HepG2 (cell line): Measurements from ENCODE around the gene SHISA6. TPM values are rescaled to one million over a fixed set of nuclear protein-coding genes. Genes with fewer than 3 reads are reported as not detected.

Experiments used
- ATAC-seq: fragments of 200-7000 bp; cut with Tn5 transposase; 3 replicates; pipeline ENCODE4 v1.9.1; 2020; ENCODE audit warnings: mild to moderate bottlenecking, moderate library complexity
- BruUV-seq: library from RNA; stranded (reverse); fragments of 400-500 nt; replicated peaks from 2 replicates; lab custom pipeline; 2021; lab: Mats Ljungman, UMichigan
- CTCF ChIA-PET: fragments of 300-600 bp; formaldehyde crosslinking; extraction: SDS; loops from one replicate; lab custom pipeline; 2021; ENCODE audit warnings: low total read pairs, inconsistent platforms, low intra/inter-chr PET ratio; lab: Yijun Ruan, JAX
- POLR2A ChIA-PET: fragments of 350-600 bp; sonication (Branson Sonifier 250); formaldehyde crosslinking; loops from one replicate; lab custom pipeline; 2020; ENCODE audit warnings: antibody characterized with exemption, inconsistent platforms; lab: Yijun Ruan, JAX
- DNase-seq: peaks from one replicate; pipeline ENCODE4 v3.0.0-alpha.2; 2015; ENCODE audit warnings: low spot score
- FAIRE-seq: peaks from 3 replicates; lab custom pipeline; 2011; peaks lifted over from hg19 to GRCh38; lab: Jason Lieb, UNC
- H2AFZ ChIP-seq: one replicate; pipeline ENCODE4 v1.6.1; 2011; ENCODE audit warnings: low read length, inconsistent platforms
- H3K27ac ChIP-seq: fragments of 300-600 bp; 3 replicates; pipeline ENCODE4 v1.8.0; 2011; ENCODE audit warnings: mixed run types, mild to moderate bottlenecking, mixed read lengths, low read length, inconsistent platforms; ENCODE audit not compliant: insufficient read depth; ENCODE audit errors: extremely low read length
- H3K27me3 ChIP-seq, 2 experiments: fragments of 200-600 bp in 1 of 2; 2 replicates in 1 of 2; 3 replicates in 1 of 2; pipeline versions ENCODE4 v1.6.0 to v1.8.0; 2011; ENCODE audit warnings: low read length in 2 of 2, mild to moderate bottlenecking in 2 of 2, moderate library complexity in 2 of 2, inconsistent platforms in 1 of 2; ENCODE audit not compliant: insufficient read depth in 2 of 2, control insufficient read depth in 1 of 2
- H3K36me3 ChIP-seq, 2 experiments: fragments of 200-600 bp in 1 of 2; replicated peaks in 1 of 2; 2 replicates in 1 of 2; 3 replicates in 1 of 2; pipeline versions ENCODE4 v1.5.1 to v1.8.0; 2011; ENCODE audit warnings: low read length in 2 of 2, inconsistent platforms in 1 of 2; ENCODE audit not compliant: insufficient read depth in 2 of 2, control insufficient read depth in 1 of 2
- H3K4me1 ChIP-seq: 2 replicates; pipeline ENCODE4 v1.5.1; 2012; ENCODE audit warnings: low read length, inconsistent platforms; ENCODE audit not compliant: insufficient read depth
- H3K4me2 ChIP-seq: 2 replicates; pipeline ENCODE4 v1.6.0; 2011; ENCODE audit warnings: low read depth, low read length, inconsistent platforms
- H3K4me3 ChIP-seq, 3 experiments: fragments of 200-600 bp in 1 of 3; sonication (generic), shearing (Covaris generic) in 1 of 3; replicated peaks in 1 of 3; 2 replicates each; pipeline ENCODE4 v1.5.1; 2011 to 2016; ENCODE audit warnings: low read length in 3 of 3, inconsistent platforms in 2 of 3, low read depth in 2 of 3, mild to moderate bottlenecking in 2 of 3, control low read depth in 1 of 3, mixed read lengths in 1 of 3; ENCODE audit not compliant: insufficient read depth in 1 of 3
- H3K79me2 ChIP-seq: one replicate; pipeline ENCODE4 v1.6.1; 2011; ENCODE audit warnings: low read length, inconsistent platforms; ENCODE audit not compliant: insufficient read depth
- H3K9ac ChIP-seq: 2 replicates; pipeline ENCODE4 v1.6.0; 2011; ENCODE audit warnings: mild to moderate bottlenecking, low read depth, low read length, inconsistent platforms; ENCODE audit not compliant: insufficient read depth
- H3K9me3 ChIP-seq: 2 replicates; pipeline ENCODE4 v1.5.1; 2012; ENCODE audit warnings: mild to moderate bottlenecking, low read length
- H4K20me1 ChIP-seq: 2 replicates; pipeline ENCODE4 v1.6.0; 2011; ENCODE audit warnings: inconsistent platforms, mild to moderate bottlenecking, low read length, moderate library complexity; ENCODE audit not compliant: insufficient read depth
- AKAP8 ChIP-seq: sonication (generic); formaldehyde crosslinking; IDR thresholded peaks from 2 replicates; pipeline ENCODE4 v1.5.1; 2020; ENCODE audit warnings: mild to moderate bottlenecking, missing genetic modification reagents
- ARNT ChIP-seq: fragments of 450-650 bp; IDR thresholded peaks from 2 replicates; pipeline ENCODE4 v1.6.1; 2017
- ATF5 ChIP-seq: sonication (generic); formaldehyde crosslinking; IDR thresholded peaks from 2 replicates; pipeline ENCODE4 v1.4.0; 2020; ENCODE audit warnings: mild to moderate bottlenecking, low read depth, missing genetic modification reagents
- CBX1 ChIP-seq: IDR thresholded peaks from one replicate; pipeline ENCODE4 v1.6.1; 2016; ENCODE audit warnings: antibody characterized with exemption, low read depth
- ELF1 ChIP-seq: sonication (generic); formaldehyde crosslinking; IDR thresholded peaks from 2 replicates; pipeline ENCODE4 v1.4.0; 2020; ENCODE audit warnings: missing genetic modification reagents
- GLMP ChIP-seq: sonication (generic); formaldehyde crosslinking; IDR thresholded peaks from 2 replicates; pipeline ENCODE4 v1.9.0; 2021; ENCODE audit warnings: missing genetic modification reagents, mild to moderate bottlenecking, borderline replicate concordance
- GTF2F1 ChIP-seq: fragments of 150-350 bp; IDR thresholded peaks from 2 replicates; pipeline ENCODE4 v1.6.1; 2014; ENCODE audit warnings: low read length
- HNF4G ChIP-seq, 2 experiments: sonication (generic) in 1 of 2; formaldehyde crosslinking in 1 of 2; IDR thresholded peaks; 2 replicates each; pipeline versions ENCODE4 v1.4.0 to v1.6.1; 2011 to 2020; ENCODE audit warnings: borderline replicate concordance in 2 of 2, low read depth in 2 of 2, mild to moderate bottlenecking in 2 of 2, low read length in 1 of 2, missing genetic modification reagents in 1 of 2, moderate library complexity in 1 of 2
- NFYC ChIP-seq: IDR thresholded peaks from 2 replicates; pipeline ENCODE4 v1.6.1; 2016; ENCODE audit warnings: missing genetic modification reagents, missing compliant biosample characterization
- RARG ChIP-seq: sonication (generic); formaldehyde crosslinking; IDR thresholded peaks from 2 replicates; pipeline ENCODE4 v1.4.0; 2020; ENCODE audit warnings: low read depth, mild to moderate bottlenecking, missing genetic modification reagents
- RFX3 ChIP-seq: IDR thresholded peaks from 2 replicates; pipeline ENCODE4 v1.6.1; 2016; ENCODE audit warnings: missing biosample characterization, missing genetic modification reagents
- SMC3 ChIP-seq: IDR thresholded peaks from 2 replicates; pipeline ENCODE4 v1.6.1; 2011; ENCODE audit warnings: low read length, improper control_type of control experiment
- U2AF1 ChIP-seq: fragments of 200-400 bp; formaldehyde crosslinking; optimal IDR thresholded peaks from 2 replicates; pipeline ENCODE3; 2017; ENCODE audit warnings: mild to moderate bottlenecking, low read depth, low read length
- YY1 ChIP-seq: IDR thresholded peaks from 2 replicates; pipeline ENCODE4 v1.6.1; 2011; ENCODE audit warnings: low read length, low read depth, moderate library complexity, mild to moderate bottlenecking; ENCODE audit not compliant: insufficient read depth, insufficient replicate concordance
- ZMAT3 ChIP-seq: sonication (generic); formaldehyde crosslinking; conservative IDR thresholded peaks from 2 replicates; pipeline ENCODE4 v1.7.0; 2021; ENCODE audit warnings: missing genetic modification reagents
- ZNF253 ChIP-seq: sonication (generic); formaldehyde crosslinking; IDR thresholded peaks from 2 replicates; pipeline ENCODE4 v1.8.0; 2022; ENCODE audit warnings: mild to moderate bottlenecking, missing genetic modification reagents, borderline replicate concordance
- ZNF3 ChIP-seq: IDR thresholded peaks from 2 replicates; pipeline ENCODE4 v1.7.0; 2017; ENCODE audit warnings: inconsistent platforms
- ZNF691 ChIP-seq: sonication (generic); formaldehyde crosslinking; IDR thresholded peaks from 2 replicates; pipeline ENCODE4 v1.4.0; 2020; ENCODE audit warnings: missing genetic modification reagents, low read depth, mild to moderate bottlenecking, borderline replicate concordance
- ZNF740 ChIP-seq: sonication (generic); formaldehyde crosslinking; IDR thresholded peaks from 2 replicates; pipeline ENCODE4 v1.4.0; 2020; ENCODE audit warnings: missing genetic modification reagents
- WGBS: methylation state at CpG from one replicate; pipeline ENCODE4 v1.1.6; 2017; ENCODE audit warnings: low lambda C conversion rate; 5-methylcytosine and 5-hydroxymethylcytosine counted together
- in situ Hi-C: cut with HindIII; loops from 2 replicates; pipeline ENCODE4 v1.10.0; 2017; ENCODE audit warnings: low pct_unique_long_range_greater_than_20kb; ENCODE audit not compliant: extremely low pct_ligation_motif_present
- intact Hi-C: fragments of 100-400 bp; cut with micrococcal nuclease; formaldehyde crosslinking; loops from one replicate; pipeline ENCODE4 v1.10.0; 2022; ENCODE audit not compliant: unreplicated experiment
- polyA plus RNA-seq, 8 experiments: library from polyadenylated mRNA; depleted of rRNA in 3 of 8; stranded (reverse) in 7 of 8; unstranded in 1 of 8; fragments of >200 nt; fragmentation: Illumina TruSeq in 4 of 8; extraction: Trizol in 4 of 8; gene quantifications; 2 replicates each; pipeline versions ENCODE4 v1.2.1 to v1.2.3, GENCODE V29; 2011 to 2016; ENCODE audit warnings: low read depth in 4 of 8, missing spikeins in 1 of 8, mixed read lengths in 1 of 8; ENCODE audit not compliant: insufficient read depth in 1 of 8
- total RNA-seq, 5 experiments: library from RNA; depleted of rRNA; stranded (reverse); fragments of >200 nt; fragmentation: Illumina TruSeq; extraction: Trizol; gene quantifications; 2 replicates each; pipeline ENCODE4 v1.2.3, GENCODE V29; 2016; ENCODE audit warnings: low read depth in 1 of 5

The SHISA6 gene
- total and polyA plus RNA-seq, 2 of the 13 experiments (the other 11 are each of a cell fraction or from before 2014, with no cell fraction given) = not detected

- FAIRE-seq = no peak
- H3K9me3 ChIP-seq = no peaks in the 10 kb centered on the region
- H3K27me3 ChIP-seq = no peaks in the 10 kb centered on the region
- H3K4me2 ChIP-seq = no peak overlapping the region
- no peak overlapping the region for H3K9ac ChIP-seq
- H3K27ac ChIP-seq = no peak overlapping the region
- H3K79me2 ChIP-seq = no peaks in the 10 kb centered on the region
- CTCF ChIA-PET = no interaction called here
- TF ChIP-seq AKAP8 (CRISPR knock-in tag) (no peak), NFYC (no peak), RFX3 (CRISPR knock-in tag) (no peak), ARNT (no peak), ZNF3 (CRISPR knock-in tag) (no peak), ZNF740 (CRISPR knock-in tag) (no peak), HNF4G (IDR thresholded peaks at IDR 0.05; ENCODE audit: borderline replicate concordance, low read depth, low read length) (no peak), HNF4G (CRISPR knock-in tag; IDR thresholded peaks at IDR 0.05; ENCODE audit: borderline replicate concordance, low read depth) (no peak), ZMAT3 (CRISPR knock-in tag) (no peak), RARG (CRISPR knock-in tag) (no peak), GLMP (CRISPR knock-in tag) (no peak), GTF2F1 (no peak), YY1 (no peak), ATF5 (CRISPR knock-in tag) (no peak), SMC3 (no peak), ELF1 (CRISPR knock-in tag) (no peak), ZNF691 (no peak), ZNF253 (CRISPR knock-in tag) (no peak), U2AF1 (no peak), CBX1 (no peak)
- H4K20me1 ChIP-seq = no peaks in the 10 kb centered on the region
- no peak overlapping the region for H2AFZ ChIP-seq
- no peaks in the 10 kb centered on the region for H3K4me1 ChIP-seq
- in situ Hi-C loops (no loop called here), intact Hi-C loops (no loop called here)
- no peaks in the 10 kb centered on the region for H3K36me3 ChIP-seq
- WGBS = 44% methylated on average over 5 of the region's 5 CpGs
- no peak for DNase-seq
- ATAC-seq = no peak
- BruUV-seq = no TSS peak
- POLR2A ChIA-PET = no interaction called here
- H3K4me3 ChIP-seq = no peak overlapping the region
Measured at GRCh38 chr17:11363565-11364117, 122.6 kb downstream of the SHISA6 start.
